Measurements from ENCODE around the gene EEF2K. TPM values are rescaled to one million over a fixed set of nuclear protein-coding genes. Genes with fewer than 3 reads are reported as not detected.
A peak's percentile ranks its signal among the peaks of the same experiment; 100 is the strongest.

Gene EEF2K
- total RNA-seq, 1 experiment from 2014 or later, result 15.9 TPM

DNA sequence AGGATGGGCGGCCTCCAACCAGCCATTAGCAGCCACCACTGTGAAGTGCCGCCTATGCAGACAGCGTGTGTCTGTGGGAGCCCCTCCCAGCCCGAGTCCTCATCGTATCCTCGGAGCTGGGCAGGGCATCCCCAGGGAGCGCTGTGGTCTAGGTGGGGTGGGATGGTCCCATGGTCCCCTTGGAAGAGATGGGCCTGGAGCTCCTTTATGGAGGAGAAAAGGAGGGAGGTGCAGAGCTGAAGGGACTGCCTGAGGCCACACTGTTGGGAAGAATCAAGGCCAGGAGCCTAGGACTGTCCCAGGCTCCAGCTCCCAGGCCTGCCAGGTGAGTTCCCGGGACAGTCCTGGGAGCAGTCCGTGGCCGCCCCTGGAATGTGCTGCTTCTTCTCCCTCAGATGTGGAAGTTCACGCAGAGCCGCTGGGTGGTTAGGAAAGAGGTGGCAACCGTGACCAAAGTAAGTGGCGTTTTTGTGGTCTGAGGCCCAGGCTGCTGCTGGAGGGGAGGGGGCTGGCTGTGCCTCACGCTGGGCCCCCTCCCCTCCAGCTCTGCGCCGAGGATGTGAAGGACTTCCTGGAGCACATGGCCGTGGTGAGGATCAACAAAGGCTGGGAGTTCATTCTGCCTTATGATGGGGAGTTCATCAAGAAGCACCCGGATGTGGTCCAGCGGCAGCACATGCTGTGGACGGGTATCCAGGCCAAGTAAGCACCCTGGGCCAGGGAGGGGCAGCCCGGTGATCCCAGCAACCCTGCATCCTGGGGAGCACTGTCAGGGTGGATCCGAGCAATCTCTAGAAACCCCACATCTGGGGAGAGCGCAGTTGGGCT lies 118.1 kb downstream of the EEF2K start:
- Mint-ChIP-seq H3K27ac (ENCODE audit: low read depth, unreplicated experiment) (peak overlapping the region; percentile 35), H3K4me3 (ENCODE audit: unreplicated experiment) (no peak overlapping the region), H3K9me3 (ENCODE audit: unreplicated experiment) (no peaks in the 10 kb centered on the region), H3K27me3 (ENCODE audit: insufficient read depth, unreplicated experiment) (no peaks in the 10 kb centered on the region), H3K36me3 (ENCODE audit: insufficient read depth, unreplicated experiment) (peaks cover 68% of the 10 kb centered on the region), H3K4me1 (ENCODE audit: insufficient read depth, unreplicated experiment) (no peaks in the 10 kb centered on the region)
- DNase-seq (ENCODE audit: unreplicated experiment), result no peak
- no TSS peak for BruUV-seq (replicated peaks)
- ChIA-PET CTCF (interaction anchor here (0.6 to 1.3 kb wide), 3 partner anchors 12 to 65 kb away, joined by 3 to 4 read pairs (median 3); no protein-coding TSS in a partner anchor), POLR2A (interaction anchor here (0.6 kb wide), 1 partner anchor 23 kb away, joined by 3 read pairs; no protein-coding TSS in a partner anchor)
- TF ChIP-seq, protein P1, sequence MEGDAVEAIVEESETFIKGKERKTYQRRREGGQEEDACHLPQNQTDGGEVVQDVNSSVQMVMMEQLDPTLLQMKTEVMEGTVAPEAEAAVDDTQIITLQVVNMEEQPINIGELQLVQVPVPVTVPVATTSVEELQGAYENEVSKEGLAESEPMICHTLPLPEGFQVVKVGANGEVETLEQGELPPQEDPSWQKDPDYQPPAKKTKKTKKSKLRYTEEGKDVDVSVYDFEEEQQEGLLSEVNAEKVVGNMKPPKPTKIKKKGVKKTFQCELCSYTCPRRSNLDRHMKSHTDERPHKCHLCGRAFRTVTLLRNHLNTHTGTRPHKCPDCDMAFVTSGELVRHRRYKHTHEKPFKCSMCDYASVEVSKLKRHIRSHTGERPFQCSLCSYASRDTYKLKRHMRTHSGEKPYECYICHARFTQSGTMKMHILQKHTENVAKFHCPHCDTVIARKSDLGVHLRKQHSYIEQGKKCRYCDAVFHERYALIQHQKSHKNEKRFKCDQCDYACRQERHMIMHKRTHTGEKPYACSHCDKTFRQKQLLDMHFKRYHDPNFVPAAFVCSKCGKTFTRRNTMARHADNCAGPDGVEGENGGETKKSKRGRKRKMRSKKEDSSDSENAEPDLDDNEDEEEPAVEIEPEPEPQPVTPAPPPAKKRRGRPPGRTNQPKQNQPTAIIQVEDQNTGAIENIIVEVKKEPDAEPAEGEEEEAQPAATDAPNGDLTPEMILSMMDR (IDR thresholded peaks at IDR 0.05; ENCODE audit: unreplicated experiment), result no peak
- intact Hi-C loops (cut with micrococcal nuclease), result loop anchor here (5.0 kb wide), 1 partner anchor 1167 kb away; the partner anchor contains the start of gene LDAF1

DNA sequence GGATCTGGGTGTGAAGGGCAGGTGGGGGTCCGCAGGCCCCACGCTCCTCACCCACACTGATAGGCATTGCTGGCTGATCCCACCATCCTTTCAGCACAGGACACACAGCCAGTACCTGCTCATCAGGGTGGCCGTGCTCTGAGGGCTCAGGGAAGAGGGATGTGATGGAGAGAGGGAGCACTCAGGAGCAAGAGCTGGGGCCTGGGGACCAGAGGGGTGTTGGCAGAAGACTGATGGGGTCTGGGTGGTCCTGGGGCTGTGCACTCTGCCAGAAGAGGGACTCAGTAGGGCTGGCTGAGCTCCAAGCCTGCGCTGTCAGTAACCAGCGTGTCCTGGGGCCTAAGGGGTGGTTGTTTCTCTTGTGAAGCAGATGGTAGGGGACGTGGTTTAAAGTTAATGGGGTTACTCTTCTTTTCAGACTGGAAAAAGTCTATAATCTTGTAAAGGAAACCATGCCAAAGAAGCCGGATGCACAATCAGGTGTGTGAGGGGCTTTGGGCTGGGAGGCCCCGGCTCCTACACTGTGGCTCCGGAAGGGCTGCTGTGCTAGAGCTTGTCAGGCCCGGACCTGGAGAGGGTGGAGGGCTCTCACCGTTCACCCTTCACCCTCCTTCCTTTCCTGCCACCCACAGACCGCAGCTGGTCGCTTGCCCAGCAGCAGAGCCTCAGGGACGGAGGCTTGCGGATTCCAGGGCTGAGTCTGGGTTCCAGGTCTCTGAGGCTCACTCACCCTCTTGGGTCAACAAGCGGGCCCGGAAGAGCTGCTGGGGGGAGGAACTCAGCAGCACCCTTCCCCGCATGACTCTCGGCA lies 118.9 kb downstream of the EEF2K start:
- H3K9me3 Mint-ChIP-seq (ENCODE audit: unreplicated experiment), result no peaks in the 10 kb centered on the region
- ChIA-PET POLR2A (interaction anchor here (0.6 to 0.9 kb wide), 2 partner anchors 21 to 24 kb away, joined by 3 read pairs; no protein-coding TSS in a partner anchor), CTCF (no interaction called here)
- H3K27me3 Mint-ChIP-seq (ENCODE audit: insufficient read depth, unreplicated experiment), result no peaks in the 10 kb centered on the region
- TF ChIP-seq, protein P1 (IDR thresholded peaks at IDR 0.05; ENCODE audit: unreplicated experiment), result no peak
- H3K27ac Mint-ChIP-seq (ENCODE audit: low read depth, unreplicated experiment), result no peak overlapping the region
- BruUV-seq (replicated peaks), result no TSS peak
- peaks cover 68% of the 10 kb centered on the region for H3K36me3 Mint-ChIP-seq (ENCODE audit: insufficient read depth, unreplicated experiment)
- intact Hi-C loops (cut with micrococcal nuclease), result loop anchor here (5.0 kb wide), 1 partner anchor 1168 kb away; the partner anchor contains the start of gene LDAF1
- no peaks in the 10 kb centered on the region for H3K4me1 Mint-ChIP-seq (ENCODE audit: insufficient read depth, unreplicated experiment)
- H3K4me3 Mint-ChIP-seq (ENCODE audit: unreplicated experiment), result no peak overlapping the region
- DNase-seq (ENCODE audit: unreplicated experiment), result no peak

GRCh38 chr16:22325598-22326368 lies 119.7 kb downstream of the EEF2K start:
- no TSS peak for BruUV-seq (replicated peaks)
- TF ChIP-seq, protein P1 (IDR thresholded peaks at IDR 0.05; ENCODE audit: unreplicated experiment), result no peak
- Mint-ChIP-seq H3K27ac (ENCODE audit: low read depth, unreplicated experiment) (no peak overlapping the region), H3K9me3 (ENCODE audit: unreplicated experiment) (no peaks in the 10 kb centered on the region), H3K4me1 (ENCODE audit: insufficient read depth, unreplicated experiment) (no peaks in the 10 kb centered on the region), H3K36me3 (ENCODE audit: insufficient read depth, unreplicated experiment) (peaks cover 68% of the 10 kb centered on the region), H3K27me3 (ENCODE audit: insufficient read depth, unreplicated experiment) (no peaks in the 10 kb centered on the region), H3K4me3 (ENCODE audit: unreplicated experiment) (no peak overlapping the region)
- intact Hi-C loops (cut with micrococcal nuclease), result no loop called here
- no peak for DNase-seq (ENCODE audit: unreplicated experiment)
- CTCF ChIA-PET, result interaction anchor here (0.6 kb wide), 1 partner anchor 48 kb away, joined by 3 read pairs; no protein-coding TSS in a partner anchor
- POLR2A ChIA-PET, result interaction anchor here (0.9 kb wide), 1 partner anchor 21 kb away, joined by 3 read pairs; no protein-coding TSS in a partner anchor

Data from MCF 10A (cell line).